Mesendoderm (in vitro differentiated cells): ENCODE data around the gene CNOT1.

ENCODE experiments used
- DNase-seq: peaks from one replicate; pipeline ENCODE4 v3.0.0; 2013
- H2AK5ac ChIP-seq: 2 replicates; pipeline ENCODE4 v1.6.1; 2013; ENCODE audit warnings: low read length, inconsistent platforms
- H2BK120ac ChIP-seq: 2 replicates; pipeline ENCODE4 v1.6.1; 2013; ENCODE audit warnings: low read depth, mild to moderate bottlenecking, low read length, moderate library complexity, mixed read lengths
- H2BK15ac ChIP-seq: replicated peaks from 2 replicates; pipeline ENCODE4 v1.6.1; 2013; ENCODE audit warnings: low read depth, mild to moderate bottlenecking, moderate library complexity
- H2BK5ac ChIP-seq: 2 replicates; pipeline ENCODE4 v1.6.1; 2013; ENCODE audit warnings: low read length, inconsistent platforms
- H3K18ac ChIP-seq: 2 replicates; pipeline ENCODE4 v1.6.1; 2013; ENCODE audit warnings: mild to moderate bottlenecking, low read length, mixed read lengths
- H3K23ac ChIP-seq: one replicate; pipeline ENCODE4 v1.6.1; 2013; ENCODE audit warnings: low read length
- H3K27ac ChIP-seq: 2 replicates; pipeline ENCODE4 v1.5.1; 2013; ENCODE audit warnings: low read depth, mild to moderate bottlenecking, inconsistent platforms, low read length, moderate library complexity
- H3K27me3 ChIP-seq: 2 replicates; pipeline ENCODE4 v1.6.1; 2013; ENCODE audit warnings: low read length, control low read depth, mild to moderate bottlenecking, inconsistent platforms; ENCODE audit not compliant: insufficient read depth, poor library complexity
- H3K36me3 ChIP-seq: 2 replicates; pipeline ENCODE4 v1.6.1; 2013; ENCODE audit warnings: low read length, inconsistent platforms; ENCODE audit not compliant: control insufficient read depth, insufficient read depth
- H3K4ac ChIP-seq: one replicate; pipeline ENCODE4 v1.6.1; 2013; ENCODE audit warnings: low read depth, mild to moderate bottlenecking, low read length, moderate library complexity
- H3K4me1 ChIP-seq: 2 replicates; pipeline ENCODE4 v1.6.1; 2013; ENCODE audit warnings: low read depth, low read length, inconsistent platforms; ENCODE audit not compliant: control insufficient read depth
- H3K4me2 ChIP-seq: 2 replicates; pipeline ENCODE4 v1.6.1; 2013; ENCODE audit warnings: low read length
- H3K4me3 ChIP-seq: 2 replicates; pipeline ENCODE4 v1.5.1; 2013; ENCODE audit warnings: mild to moderate bottlenecking, low read length
- H3K56ac ChIP-seq: one replicate; pipeline ENCODE4 v1.6.1; 2013; ENCODE audit warnings: low read length
- H3K79me1 ChIP-seq: 2 replicates; pipeline ENCODE4 v1.6.1; 2013; ENCODE audit warnings: low read length, inconsistent platforms
- H3K79me2 ChIP-seq: 2 replicates; pipeline ENCODE4 v1.6.1; 2013; ENCODE audit warnings: mild to moderate bottlenecking, low read length; ENCODE audit not compliant: control insufficient read depth, insufficient read depth
- H3K9ac ChIP-seq: 2 replicates; pipeline ENCODE4 v1.6.1; 2013; ENCODE audit warnings: low read length, inconsistent platforms
- H4K5ac ChIP-seq: one replicate; pipeline ENCODE4 v1.6.1; 2013; ENCODE audit warnings: low read length
- H4K8ac ChIP-seq: one replicate; pipeline ENCODE4 v1.6.1; 2013; ENCODE audit warnings: low read depth, mild to moderate bottlenecking, control low read depth, low read length, moderate library complexity
- WGBS: extraction: QIAGEN DNeasy Blood & Tissue Kit; methylation state at CpG from one replicate; pipeline ENCODE4 v1.1.7; 2013; ENCODE audit warnings: low lambda C conversion rate, missing lambda C conversion rate; ENCODE audit not compliant: insufficient coverage; ENCODE audit errors: extremely low coverage; 5-methylcytosine and 5-hydroxymethylcytosine counted together

CNOT1 gene

DNA sequence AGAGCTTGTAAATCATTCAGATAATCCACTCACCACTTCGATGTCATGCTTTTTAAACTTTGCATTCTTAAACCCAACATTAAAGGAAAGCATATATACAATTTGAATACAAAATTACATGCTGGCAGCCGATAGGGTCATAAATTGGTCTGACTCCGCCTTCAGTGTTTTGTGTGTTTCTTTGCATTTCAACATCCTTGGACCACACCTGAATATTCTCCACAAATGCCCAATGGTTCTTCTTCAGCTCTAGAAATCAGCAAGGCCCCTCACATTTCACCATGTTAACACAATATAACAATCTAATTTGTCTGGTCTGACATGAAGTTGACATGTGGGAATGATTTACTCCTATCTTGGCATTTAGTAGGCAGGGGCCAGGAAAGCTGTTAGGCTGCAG lies 97.2 kb downstream of the CNOT1 start:
- no peak overlapping the region for H3K18ac ChIP-seq
- H3K79me2 ChIP-seq = no peaks in the 10 kb centered on the region
- H3K23ac ChIP-seq = no peak overlapping the region
- peaks cover 1% of the 10 kb centered on the region for H3K79me1 ChIP-seq
- H3K9ac ChIP-seq = no peak overlapping the region
- H2BK15ac ChIP-seq = no peak overlapping the region
- H3K4me3 ChIP-seq = no peak overlapping the region
- no peak overlapping the region for H2BK120ac ChIP-seq
- no peak overlapping the region for H2AK5ac ChIP-seq
- no peak overlapping the region for H3K27ac ChIP-seq
- H3K4ac ChIP-seq = no peak overlapping the region
- no CpG with 5 or more reads among the region's 3 CpGs for WGBS
- no peaks in the 10 kb centered on the region for H3K27me3 ChIP-seq
- no peak overlapping the region for H3K4me2 ChIP-seq
- no peak overlapping the region for H4K8ac ChIP-seq
- peaks cover 24% of the 10 kb centered on the region for H3K36me3 ChIP-seq
- no peaks in the 10 kb centered on the region for H3K4me1 ChIP-seq
- no peak overlapping the region for H3K56ac ChIP-seq
- no peak overlapping the region for H2BK5ac ChIP-seq
- DNase-seq = no peak
- no peak overlapping the region for H4K5ac ChIP-seq

DNA sequence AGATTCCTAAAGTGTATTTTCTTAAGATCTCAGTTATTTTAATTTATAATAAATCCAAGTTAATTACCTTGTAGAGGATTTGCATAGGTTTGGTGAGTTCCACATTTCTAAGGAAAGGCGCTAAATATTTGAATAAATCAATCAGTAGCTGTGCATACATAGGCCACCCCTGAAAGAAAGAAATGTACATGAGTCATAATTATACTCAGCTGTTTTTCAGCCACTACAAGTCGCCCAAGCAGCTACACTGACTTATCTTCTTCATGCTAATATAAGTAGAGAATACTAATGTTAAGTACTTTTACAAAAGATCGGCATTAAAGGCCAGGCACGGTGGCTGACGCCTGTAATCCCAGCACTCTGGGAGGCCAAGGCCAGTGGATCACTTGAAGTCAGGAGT lies 99.4 kb downstream of the CNOT1 start:
- Histone ChIP-seq H3K56ac (no peak overlapping the region), H3K36me3 (peaks cover 18% of the 10 kb centered on the region), H3K18ac (no peak overlapping the region), H3K79me2 (no peaks in the 10 kb centered on the region), H3K4me2 (no peak overlapping the region), H2AK5ac (no peak overlapping the region), H3K79me1 (peaks cover 1% of the 10 kb centered on the region), H3K4me3 (no peak overlapping the region), H3K23ac (no peak overlapping the region), H2BK5ac (no peak overlapping the region), H2BK120ac (no peak overlapping the region), H3K27me3 (no peaks in the 10 kb centered on the region), H4K5ac (no peak overlapping the region), H3K4me1 (no peaks in the 10 kb centered on the region), H4K8ac (no peak overlapping the region), H3K9ac (no peak overlapping the region), H3K4ac (no peak overlapping the region), H2BK15ac (no peak overlapping the region), H3K27ac (no peak overlapping the region)
- no CpG with 5 or more reads among the region's 5 CpGs for WGBS
- no peak for DNase-seq

GRCh38 chr16:58519707-58520106 lies 109.9 kb downstream of the CNOT1 start:
- Histone ChIP-seq H3K4me1 (no peaks in the 10 kb centered on the region), H3K4ac (no peak overlapping the region), H3K56ac (no peak overlapping the region), H3K27ac (no peak overlapping the region), H3K79me1 (peaks cover 10% of the 10 kb centered on the region), H3K9ac (no peak overlapping the region), H3K4me2 (no peak overlapping the region), H2AK5ac (no peak overlapping the region), H4K5ac (no peak overlapping the region), H3K27me3 (no peaks in the 10 kb centered on the region), H2BK120ac (no peak overlapping the region), H2BK15ac (no peak overlapping the region), H4K8ac (no peak overlapping the region), H2BK5ac (no peak overlapping the region), H3K79me2 (peaks cover 6% of the 10 kb centered on the region), H3K4me3 (no peak overlapping the region), H3K18ac (no peak overlapping the region), H3K23ac (no peak overlapping the region), H3K36me3 (peaks cover 28% of the 10 kb centered on the region)
- DNase-seq = no peak

DNA sequence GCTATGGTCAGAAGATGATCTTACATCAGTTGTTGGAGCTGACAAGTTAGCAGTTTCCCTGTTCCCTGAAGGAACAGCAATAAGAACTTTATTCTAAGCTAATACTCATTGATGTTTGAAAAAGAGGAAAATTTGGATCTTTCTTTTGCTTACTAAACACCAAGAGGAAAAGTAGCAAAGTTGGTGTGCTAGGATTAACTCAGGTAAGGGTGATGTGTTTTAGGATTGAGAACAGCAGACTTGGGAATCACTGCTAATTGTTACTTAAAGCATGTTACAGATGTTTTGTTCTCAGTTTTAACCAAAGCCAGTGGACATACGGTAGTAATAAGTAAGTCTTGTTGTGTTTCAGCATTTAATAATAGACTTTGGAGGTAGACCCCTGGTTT lies 110.7 kb downstream of the CNOT1 start:
- Histone ChIP-seq H3K4me1 (no peaks in the 10 kb centered on the region), H2BK15ac (no peak overlapping the region), H3K27ac (no peak overlapping the region), H3K36me3 (peaks cover 28% of the 10 kb centered on the region), H3K4ac (no peak overlapping the region), H2AK5ac (no peak overlapping the region), H3K56ac (no peak overlapping the region), H3K18ac (no peak overlapping the region), H4K5ac (no peak overlapping the region), H3K79me2 (peaks cover 6% of the 10 kb centered on the region), H3K9ac (no peak overlapping the region), H3K27me3 (no peaks in the 10 kb centered on the region), H3K4me3 (no peak overlapping the region), H3K4me2 (no peak overlapping the region), H3K79me1 (peaks cover 10% of the 10 kb centered on the region), H2BK5ac (no peak overlapping the region), H4K8ac (no peak overlapping the region), H2BK120ac (no peak overlapping the region), H3K23ac (no peak overlapping the region)
- no CpG with 5 or more reads among the region's 1 CpG for WGBS
- DNase-seq = no peak

GRCh38 chr16:58518083-58518979 lies 111.3 kb downstream of the CNOT1 start:
- H3K23ac ChIP-seq = no peak overlapping the region
- no peaks in the 10 kb centered on the region for H3K27me3 ChIP-seq
- H2BK120ac ChIP-seq = no peak overlapping the region
- H2AK5ac ChIP-seq = no peak overlapping the region
- H3K56ac ChIP-seq = no peak overlapping the region
- no peak overlapping the region for H4K8ac ChIP-seq
- H3K4ac ChIP-seq = no peak overlapping the region
- no peak overlapping the region for H3K9ac ChIP-seq
- no peak overlapping the region for H3K27ac ChIP-seq
- no peak for DNase-seq
- no peak overlapping the region for H3K4me2 ChIP-seq
- H2BK15ac ChIP-seq = no peak overlapping the region
- peaks cover 10% of the 10 kb centered on the region for H3K79me1 ChIP-seq
- H4K5ac ChIP-seq = no peak overlapping the region
- peaks cover 6% of the 10 kb centered on the region for H3K79me2 ChIP-seq
- no CpG with 5 or more reads among the region's 8 CpGs for WGBS
- no peak overlapping the region for H3K18ac ChIP-seq
- H3K4me1 ChIP-seq = no peaks in the 10 kb centered on the region
- no peak overlapping the region for H2BK5ac ChIP-seq
- H3K4me3 ChIP-seq = no peak overlapping the region
- H3K36me3 ChIP-seq = peaks cover 28% of the 10 kb centered on the region

- Histone ChIP-seq H3K79me1 (peaks cover 10% of the 10 kb centered on the region), H3K9ac (no peak overlapping the region), H3K79me2 (peaks cover 6% of the 10 kb centered on the region), H3K4me2 (no peak overlapping the region), H2AK5ac (no peak overlapping the region), H4K8ac (no peak overlapping the region), H3K36me3 (peaks cover 24% of the 10 kb centered on the region), H3K27me3 (no peaks in the 10 kb centered on the region), H3K4ac (no peak overlapping the region), H3K4me3 (no peak overlapping the region), H3K4me1 (no peaks in the 10 kb centered on the region), H2BK5ac (no peak overlapping the region), H2BK15ac (no peak overlapping the region), H3K27ac (no peak overlapping the region), H3K23ac (no peak overlapping the region), H3K56ac (no peak overlapping the region), H3K18ac (no peak overlapping the region), H4K5ac (no peak overlapping the region), H2BK120ac (no peak overlapping the region)
- no CpG with 5 or more reads among the region's 4 CpGs for WGBS
- no peak for DNase-seq
Measured at GRCh38 chr16:58516768-58517107, 112.9 kb downstream of the CNOT1 start.
